Central memory CD4-positive, alpha-beta T cell (primary cell): ENCODE measurements around the gene EXOC1.

ENCODE experiments used
- DNase-seq: peaks from one replicate; pipeline ENCODE4 v3.0.0; 2022

EXOC1 gene

DNA sequence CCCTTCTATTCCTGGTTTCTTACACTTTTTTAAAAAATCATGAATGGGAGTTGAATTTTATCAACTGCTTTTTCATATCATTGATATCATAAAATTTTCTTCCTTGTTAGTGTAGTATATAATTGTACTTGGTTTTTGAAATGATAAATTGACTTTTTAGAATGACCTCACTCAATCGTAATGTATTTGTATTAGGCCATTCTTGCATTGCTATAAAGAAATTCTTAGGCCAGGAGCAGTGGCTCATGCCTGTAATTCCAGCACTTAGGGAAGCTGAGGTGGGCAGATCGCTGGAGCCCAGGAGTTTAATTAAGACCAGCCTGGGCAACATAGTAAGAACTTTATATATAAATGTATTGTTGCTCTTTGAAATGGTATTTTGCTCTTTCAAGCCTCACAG, 6.3 kb downstream of the EXOC1 start:
- DNase-seq: no peak

DNA sequence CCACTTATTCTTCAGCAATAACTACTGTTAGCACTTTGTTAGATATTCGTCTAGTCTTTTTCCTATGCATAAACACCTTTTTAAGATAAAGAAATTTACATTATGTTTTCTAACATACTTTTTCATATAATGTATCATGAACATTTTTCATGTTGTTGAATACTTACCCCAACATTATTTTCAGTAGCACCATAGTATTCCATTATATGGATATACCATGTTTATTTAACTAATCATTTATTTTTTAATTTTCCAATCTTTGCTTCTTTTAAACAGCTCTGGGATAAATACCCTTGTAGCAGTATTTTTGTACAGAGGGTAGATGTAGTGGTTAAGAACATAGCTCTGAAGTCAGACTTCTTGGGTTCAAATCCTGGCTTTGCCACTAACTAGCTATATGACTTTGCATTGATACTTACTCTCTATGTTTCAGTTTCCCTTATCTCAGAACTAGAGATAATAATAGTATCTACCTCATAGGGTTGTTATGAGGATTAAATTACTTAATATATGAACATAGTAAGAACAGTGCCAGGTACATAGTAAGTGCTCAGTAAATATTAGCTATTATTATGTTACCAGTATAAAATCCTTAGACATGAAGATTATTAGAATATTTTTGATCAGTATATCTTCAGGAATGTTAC, 11.3 kb downstream of the EXOC1 start:
- DNase-seq: no peak

DNA sequence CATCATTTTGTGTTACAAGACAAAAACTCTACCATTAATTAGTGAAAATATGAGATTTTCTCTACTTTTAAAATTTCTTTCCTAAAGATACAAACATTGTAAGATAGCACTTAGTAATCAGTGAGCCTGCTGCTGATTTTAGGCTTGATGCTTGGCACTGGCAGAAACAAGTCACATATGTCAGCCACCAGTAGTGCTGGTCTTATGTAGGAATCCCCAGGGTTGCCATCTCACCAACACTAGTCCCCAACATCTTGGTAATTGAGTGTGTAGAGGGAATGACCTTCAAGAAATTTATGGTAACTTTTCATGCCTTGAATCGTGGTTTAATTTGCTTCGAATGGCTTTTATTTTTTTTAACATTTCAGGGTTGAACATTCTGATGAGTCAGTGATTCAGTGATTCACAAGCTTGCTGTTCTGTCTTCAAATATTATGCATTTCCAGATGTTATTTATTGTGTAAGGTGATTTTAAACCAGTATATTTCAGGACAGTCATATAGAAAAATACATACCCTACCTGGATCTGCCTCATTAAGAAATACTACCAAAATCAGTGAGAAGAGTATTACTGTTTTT, 11.9 kb downstream of the EXOC1 start:
- DNase-seq: no peak

DNA sequence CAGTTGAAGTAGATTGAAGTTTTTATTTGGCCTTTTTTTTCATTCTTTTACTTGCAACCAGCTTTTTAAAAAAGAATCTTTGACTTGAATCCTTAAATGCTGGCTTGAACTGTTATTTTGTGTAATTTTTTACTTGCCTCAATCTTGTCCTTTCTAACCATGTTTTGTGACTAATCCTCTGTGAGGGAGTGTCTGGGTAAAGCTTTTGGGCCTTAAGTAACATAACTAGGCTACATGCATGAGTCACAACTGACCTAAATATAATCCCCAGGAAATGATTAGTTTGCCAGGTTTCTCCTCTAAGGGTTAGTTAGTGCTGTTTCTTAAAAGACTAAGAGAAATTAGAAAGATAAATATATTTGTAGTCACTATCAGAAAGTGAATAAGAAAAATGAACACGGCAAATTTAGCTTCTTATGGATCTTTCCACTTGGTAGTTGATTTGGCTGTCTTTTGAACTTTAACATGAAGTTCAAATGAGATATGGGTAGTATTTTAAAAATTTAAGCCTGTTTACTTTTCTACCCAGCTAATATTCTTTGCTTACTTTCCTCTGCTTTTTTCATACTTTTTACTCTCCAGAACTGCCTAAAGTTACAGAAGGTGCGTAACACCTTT, 13.0 kb downstream of the EXOC1 start:
- peak; percentile 13 for DNase-seq

DNA sequence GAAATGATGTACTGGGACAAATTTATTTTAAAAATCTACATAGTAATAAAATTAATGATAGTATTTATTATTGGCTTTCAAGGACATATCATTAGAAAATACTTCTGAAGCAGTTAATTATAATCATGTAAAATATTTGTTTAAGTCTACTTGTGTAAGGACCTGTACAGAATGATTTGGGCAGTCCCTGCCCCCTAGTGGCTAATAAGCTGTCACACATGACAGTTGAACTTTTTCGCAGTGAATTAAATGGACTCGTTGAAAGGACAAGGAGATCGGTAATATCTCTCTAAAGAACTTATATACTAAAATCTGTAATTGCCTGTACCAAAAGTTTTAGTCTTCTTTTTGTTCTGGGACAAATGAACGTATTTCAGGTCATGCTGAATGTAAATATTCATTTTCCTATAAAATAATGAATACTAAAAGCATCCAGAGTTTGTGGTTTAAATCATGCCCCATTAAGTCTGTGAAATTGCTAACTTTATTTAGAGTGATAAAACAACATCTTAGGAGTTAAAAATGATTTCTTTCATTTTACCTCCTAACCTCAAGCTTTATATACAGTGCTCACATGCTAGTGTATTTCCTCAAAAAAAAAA, 13.6 kb downstream of the EXOC1 start:
- peak; percentile 49 for DNase-seq

DNA sequence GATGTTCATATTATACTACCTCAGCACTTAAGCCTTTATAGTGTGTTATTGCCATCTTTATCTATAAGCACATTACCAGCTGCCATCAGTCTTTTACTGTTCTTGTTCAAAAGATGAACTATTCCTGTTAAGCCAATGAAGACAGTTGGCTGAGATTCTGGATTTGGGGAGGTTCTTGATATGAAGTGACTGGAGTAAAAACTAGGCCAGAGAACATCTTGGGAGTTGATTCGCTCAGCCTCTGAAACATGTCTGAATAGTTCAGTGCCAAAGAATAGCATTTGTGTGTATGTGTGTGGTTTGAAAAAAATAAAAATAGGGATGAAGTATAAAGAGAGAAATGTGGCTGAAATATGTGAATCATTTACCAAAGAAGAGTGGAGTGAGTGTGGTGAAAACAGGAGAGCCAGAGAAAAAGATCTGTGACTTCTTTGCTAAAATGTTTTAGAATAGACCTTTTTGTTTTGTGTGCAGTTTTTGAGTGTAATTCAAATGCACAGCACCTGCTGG, 15.2 kb downstream of the EXOC1 start:
- DNase-seq: no peak

DNA sequence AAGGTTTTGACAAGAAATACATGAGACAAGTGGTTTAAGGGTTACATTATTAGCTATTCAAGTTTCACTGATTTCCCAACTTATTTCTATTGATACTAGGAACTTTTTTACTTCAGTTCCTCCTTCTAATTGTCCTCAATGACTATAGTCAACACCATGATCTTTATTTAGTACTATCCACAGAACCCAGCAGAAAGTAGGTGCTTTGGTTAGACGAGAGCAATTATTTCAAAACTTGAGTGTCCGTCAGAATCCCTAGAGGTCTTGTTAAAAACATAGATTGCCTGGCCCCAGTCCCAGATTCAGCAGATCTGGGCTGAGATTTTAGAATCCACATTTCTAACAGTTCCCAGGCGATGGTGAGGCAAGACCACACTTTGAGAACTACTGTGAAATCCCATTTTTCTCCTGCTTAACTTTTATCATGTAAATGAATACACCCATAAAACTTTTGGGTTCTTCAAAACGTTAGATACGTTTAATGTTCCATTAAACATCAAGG, 17.9 kb downstream of the EXOC1 start:
- no peak for DNase-seq

DNA sequence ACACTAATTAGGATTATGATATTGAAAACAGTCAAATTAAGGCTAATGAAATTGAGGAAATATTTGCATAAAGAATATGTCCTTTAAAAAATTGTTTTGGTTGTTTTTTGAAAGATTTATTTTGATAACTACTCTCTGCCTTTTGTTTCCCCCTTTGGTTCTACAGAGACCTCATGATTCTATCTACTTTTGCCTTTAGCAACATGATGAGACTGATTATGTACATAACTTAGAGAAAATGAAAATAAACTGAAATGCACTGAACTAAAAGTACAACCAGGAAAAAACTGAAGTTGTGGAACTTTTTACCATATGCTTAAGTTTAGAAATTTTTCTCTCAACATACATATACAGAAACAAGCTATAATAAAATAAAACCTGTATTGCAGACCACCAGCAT, 21.4 kb downstream of the EXOC1 start:
- DNase-seq: no peak

DNA sequence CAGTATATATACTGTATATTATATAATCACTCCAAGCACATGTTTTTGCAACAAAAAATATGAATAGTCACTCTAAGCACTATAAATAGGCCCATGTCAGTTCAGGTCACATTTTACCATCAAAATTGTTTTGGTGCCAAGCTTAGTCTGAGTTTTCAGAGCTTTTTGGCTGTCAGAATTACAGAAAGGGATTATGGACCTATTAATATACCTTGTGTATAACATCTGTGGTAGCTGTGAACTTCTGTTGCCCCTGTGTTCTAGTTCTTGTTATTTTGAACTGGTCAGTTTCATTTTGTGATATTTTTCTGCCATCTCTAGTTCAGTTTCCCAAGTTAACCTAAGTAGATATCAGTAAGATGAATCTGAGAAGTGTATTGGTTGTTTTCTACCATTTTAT, 22.9 kb downstream of the EXOC1 start:
- DNase-seq: no peak

DNA sequence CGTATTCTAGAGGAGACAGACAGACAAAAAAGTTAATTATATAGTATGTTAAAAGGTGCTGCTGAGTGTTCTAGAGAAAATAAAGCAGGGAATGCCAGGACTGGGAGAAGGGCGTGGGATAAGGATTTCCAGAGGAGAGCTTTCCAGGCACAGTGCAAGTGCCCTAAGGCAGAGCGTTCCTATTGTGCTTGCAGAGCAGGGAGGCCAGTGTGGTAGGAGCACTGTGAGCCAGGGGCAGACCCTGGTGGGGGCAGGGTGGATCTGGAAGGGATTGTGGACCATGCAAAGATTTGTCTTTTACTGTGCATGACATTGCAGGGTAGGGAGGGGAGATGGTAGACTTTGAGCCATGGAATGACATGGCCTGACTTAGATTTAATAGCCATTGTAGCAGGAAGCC, 25.8 kb downstream of the EXOC1 start:
- DNase-seq: no peak

DNA sequence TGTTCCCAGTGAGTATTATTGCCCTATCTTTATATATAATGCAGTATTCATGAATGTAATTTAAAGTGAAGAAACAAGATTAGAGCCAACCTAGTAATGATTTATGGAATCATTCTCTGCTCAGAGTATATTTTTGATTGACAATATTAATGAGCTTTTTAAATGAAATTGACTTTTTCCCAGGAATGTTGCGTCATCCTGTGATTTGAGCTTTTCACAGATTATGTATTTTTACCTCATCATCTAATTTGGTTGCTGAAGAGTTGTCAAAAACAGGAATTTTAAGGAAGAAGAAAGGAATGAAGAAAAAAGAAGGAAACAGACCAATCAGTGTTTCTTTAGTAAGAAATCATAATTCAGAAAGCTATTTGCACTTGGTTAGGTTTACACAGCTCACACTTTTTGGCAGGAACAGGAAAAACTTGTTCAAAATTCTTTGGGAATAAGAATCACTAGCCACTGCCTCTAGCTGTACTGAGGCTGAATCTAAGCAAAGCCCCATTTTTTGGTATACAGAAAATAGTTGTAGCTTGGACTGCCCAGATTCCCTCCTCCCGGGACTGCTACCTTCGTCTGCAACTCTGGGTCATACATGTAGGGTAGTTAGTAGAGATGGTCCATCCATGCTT, 27.3 kb downstream of the EXOC1 start:
- DNase-seq: no peak

DNA sequence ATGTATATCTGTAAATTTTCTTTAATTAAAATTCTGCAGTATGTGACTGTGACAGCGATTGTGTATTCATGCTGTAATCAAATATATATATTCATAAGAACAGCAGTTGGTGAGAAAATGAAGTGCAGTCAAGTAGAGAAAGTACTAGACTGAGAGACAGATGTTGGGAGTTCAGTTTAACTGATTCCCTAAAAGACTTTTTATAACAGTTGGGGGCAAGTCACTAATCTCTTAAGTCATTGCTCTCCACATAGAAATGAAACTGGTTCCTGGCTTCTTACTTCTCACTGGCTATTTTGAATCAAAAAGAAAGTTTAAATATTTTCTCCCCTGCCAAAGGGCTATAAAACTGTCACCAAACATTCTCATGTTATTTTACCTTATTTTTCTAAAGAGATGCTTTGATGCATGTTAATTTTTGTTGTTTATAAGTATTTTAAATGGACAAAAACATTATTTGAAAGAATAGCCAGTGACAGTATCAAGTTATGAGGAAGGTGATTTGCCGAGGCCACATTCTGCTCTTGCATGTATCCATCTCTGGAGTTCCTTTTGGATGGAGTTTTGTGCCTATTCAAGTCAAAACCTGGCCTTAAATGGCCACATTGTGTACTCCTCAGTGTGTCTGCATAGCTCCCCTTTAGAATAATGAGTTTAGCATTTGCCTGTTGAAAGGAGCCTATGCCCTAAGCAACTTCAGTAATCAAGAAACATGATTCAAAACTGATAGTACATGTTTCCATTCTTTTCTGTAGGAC, 30.8 kb downstream of the EXOC1 start:
- no peak for DNase-seq

DNA sequence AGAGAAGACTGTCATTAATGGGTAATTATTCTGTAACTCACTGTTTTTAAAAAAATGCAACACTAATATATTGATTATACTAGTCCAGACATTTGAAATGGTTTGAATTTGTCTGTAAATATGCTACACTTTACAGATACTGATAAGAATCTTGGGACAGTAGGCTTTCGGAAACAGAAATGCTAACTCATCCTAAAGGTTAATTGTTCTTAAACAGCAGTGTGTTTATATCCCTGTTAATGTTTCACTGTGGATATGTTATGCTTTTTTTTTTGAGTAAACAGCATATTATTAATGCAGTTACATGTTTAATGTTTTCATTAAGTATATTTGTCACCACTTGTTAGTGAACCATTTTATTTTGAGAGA, 31.4 kb downstream of the EXOC1 start:
- DNase-seq: no peak

DNA sequence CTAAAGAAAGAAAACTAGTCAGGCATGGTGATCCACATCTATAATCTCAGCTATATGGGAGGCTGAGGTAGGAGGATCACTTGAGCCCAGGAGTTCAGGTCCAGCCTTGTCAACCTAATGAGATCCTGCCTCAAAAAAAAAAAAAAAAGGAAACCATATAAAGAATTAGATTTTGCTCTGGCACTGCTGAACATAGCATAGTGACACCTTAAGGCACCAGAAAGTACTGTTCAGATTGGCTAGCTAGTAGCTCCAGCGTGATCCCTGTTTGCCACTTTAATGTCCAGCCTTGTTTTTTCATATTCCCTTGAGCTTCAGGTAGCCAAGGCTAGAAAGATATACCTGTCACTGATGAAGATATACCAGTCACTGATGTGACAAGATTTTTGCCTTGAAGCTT, 34.1 kb downstream of the EXOC1 start:
- no peak for DNase-seq

DNA sequence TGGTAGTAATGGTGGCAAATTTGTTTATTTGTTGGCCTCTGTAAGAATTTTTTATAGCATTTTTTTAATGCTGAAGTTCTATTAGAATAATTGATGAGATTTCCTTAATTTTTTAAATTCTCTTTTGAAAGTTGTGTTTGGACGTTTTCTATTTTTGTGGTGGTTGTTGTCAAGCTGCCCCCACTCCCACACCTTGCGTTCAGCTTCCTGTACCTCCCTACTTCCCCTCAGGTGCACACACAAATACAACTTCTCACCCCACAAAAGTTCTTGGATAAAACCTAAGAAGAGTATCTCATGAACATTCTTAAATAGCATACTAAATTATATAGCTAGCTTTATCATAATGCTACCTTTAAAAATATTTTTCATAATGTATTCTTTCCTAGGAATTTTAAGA, 38.7 kb downstream of the EXOC1 start:
- no peak for DNase-seq

DNA sequence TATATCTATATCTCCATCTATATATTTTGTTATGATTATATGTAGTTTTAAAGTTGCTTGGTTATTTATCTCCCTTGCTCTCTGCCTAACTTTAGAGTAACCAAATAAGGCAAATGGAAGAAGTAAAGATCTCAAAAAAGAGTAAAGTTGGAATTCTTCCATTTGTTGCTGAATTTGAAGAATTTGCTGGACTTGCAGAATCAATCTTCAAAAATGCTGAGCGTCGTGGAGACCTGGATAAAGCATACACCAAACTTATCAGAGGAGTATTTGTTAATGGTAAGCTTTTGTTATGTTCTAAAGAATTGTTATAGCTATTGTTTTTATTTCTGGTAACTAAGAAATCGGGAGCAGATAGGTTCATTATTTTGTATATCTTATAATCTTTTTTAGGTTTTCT, 43.2 kb downstream of the EXOC1 start:
- no peak for DNase-seq

DNA sequence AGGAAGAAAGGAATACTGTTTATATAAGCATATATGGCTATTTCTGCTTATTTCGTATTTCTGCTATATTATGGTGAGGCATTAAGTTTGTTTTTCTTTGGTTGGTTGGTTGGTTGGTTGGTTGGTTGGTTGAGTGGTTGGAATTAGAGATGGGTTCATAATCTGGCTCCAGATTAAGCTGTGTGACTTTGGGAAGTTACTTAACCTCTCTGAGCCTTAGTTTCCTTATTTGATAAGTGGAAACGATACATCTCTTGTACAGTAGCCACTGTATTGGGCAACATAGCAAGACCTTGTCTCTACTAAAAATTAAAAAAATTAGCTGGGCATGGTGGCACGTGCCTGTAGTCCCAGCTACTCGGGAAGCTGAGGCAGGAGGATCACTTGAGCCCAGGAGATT, 49.2 kb downstream of the EXOC1 start:
- no peak for DNase-seq

DNA sequence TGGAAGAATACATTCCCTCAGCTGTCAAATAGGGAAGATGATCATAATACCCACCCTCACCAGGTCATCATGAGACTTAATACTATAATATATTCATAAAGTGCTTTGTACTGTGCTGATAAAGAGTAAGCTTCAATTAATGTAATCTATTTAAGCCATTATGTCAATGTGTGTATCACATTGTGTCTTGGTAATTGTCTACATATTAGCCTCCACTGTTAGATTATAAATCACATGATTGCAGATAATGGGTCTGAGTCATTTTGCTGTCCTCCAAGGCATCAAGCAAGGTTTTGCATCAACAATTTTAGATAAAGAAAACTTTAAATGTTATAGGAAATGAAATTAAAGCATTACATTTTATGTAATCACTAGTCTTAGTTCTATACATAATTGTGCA, 50.1 kb downstream of the EXOC1 start:
- no peak for DNase-seq

DNA sequence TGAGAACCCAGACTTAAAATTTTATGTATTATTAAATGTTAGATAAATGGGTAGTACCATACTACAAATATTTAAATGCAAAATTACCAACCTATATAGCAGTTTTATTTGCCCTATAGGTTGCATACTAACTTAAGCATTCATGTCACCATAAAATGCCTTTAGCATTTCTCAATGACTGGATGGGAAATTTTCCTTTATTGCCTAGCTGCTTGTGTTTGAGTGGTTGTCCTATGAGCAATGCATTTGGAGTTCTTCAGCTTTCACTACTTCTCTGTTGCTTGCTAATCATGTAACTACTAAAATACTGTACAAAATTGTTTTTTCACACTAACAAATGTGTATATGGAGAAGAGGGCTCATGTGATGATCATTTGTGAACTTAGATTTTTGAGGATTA, 51.1 kb downstream of the EXOC1 start:
- DNase-seq: no peak

DNA sequence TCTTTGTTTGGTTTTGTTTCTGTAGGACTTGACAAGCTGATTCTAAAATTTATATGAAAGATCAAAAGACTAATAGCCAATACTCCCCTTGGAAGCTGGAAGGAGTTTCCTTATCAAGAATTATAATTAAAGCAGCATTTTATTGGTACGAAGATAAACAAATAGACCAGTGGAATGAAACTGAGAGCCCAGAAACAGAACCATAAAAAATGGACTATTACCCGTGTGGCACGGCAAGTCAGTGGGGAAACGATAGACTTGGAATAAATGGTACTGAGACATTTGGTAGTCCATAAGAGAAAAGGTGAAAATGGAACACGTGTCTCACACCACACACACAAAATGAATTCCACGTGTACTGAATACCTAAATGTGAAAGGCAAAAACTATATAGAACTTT, 52.9 kb downstream of the EXOC1 start:
- DNase-seq: no peak

DNA sequence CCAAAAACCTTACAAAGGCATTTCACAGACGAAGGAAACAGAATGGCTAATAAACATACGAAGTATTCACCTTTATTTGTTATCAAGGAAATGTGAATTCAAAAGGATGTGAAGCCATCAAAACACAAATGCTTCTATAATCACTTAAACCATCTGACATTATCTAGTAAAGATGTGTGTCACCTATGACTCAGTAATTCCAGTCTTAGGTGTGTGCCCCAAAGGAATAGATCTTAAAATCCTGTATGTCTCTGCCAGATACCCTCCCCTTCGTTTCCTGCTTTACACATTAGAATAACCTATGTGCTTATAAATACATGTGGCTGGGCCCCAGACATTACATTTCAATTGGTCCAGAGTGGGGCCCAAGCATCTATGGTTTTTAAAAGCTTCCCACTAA, 53.5 kb downstream of the EXOC1 start:
- no peak for DNase-seq

DNA sequence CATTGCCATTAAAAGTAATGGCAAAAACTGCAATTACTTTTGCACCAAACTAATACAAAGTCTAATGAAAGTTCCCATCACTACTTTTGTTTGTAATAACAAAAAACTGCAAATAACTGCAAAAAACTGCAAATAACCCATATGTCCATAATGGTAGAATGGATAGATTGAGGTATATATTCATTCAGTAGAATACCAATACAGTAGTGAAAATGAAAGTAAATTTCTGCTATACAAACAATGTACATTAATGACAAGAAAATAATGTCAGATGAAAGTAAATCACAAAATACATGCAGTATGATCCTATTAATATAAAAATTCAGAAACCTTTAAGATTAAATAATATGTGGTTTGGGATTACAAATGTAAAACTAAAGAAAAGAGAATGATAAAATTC, 54.0 kb downstream of the EXOC1 start:
- DNase-seq: no peak

DNA sequence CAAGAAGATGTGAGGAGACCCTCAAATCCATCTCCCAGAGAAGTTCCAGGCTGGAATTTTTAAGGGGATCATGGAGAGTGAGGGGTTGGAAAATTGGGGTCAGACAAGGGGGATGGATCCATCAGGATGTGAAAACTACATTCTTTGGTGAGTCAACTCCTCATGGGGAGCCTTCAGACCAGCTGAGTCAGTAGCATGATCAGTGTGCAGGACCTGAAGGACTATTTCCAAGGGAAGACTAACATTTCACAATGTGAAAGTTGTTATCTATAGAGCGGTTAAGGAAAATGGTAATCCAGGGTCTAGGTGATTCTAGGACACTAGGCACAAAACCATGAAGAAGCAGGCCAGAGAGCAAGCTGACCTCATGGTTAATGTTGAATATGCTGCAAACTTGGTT, 56.7 kb downstream of the EXOC1 start:
- DNase-seq: no peak
